ENCODE results near the gene CARD19.
A peak's percentile ranks its signal among the peaks of the same experiment; 100 is the strongest.

CARD19 gene

DNA sequence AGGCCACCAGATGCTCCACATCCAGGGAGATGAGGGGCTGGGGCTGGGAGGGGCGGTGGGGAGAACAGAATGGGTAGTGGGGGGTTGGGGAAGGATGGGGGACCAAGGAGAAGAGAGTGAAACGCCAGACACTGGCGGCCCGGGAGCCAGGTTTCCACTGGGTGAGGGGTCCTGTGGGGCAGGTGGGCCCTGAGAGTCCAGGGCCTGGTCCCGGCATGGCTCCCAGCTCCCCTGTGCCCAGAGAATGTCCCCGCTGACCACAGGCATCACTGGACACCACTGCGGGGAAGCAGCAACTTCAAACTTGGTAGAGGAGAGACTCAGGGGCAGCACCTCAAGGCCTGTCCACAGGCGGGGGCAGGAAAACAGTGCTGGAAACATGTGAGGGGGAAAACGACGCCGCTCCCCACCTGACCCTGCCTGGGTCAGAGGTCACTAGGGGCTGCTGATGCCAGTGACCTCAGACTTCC lies 24.9 kb downstream of the CARD19 start:
- no peak for DNase-seq (ENCODE audit: low read depth)

DNA sequence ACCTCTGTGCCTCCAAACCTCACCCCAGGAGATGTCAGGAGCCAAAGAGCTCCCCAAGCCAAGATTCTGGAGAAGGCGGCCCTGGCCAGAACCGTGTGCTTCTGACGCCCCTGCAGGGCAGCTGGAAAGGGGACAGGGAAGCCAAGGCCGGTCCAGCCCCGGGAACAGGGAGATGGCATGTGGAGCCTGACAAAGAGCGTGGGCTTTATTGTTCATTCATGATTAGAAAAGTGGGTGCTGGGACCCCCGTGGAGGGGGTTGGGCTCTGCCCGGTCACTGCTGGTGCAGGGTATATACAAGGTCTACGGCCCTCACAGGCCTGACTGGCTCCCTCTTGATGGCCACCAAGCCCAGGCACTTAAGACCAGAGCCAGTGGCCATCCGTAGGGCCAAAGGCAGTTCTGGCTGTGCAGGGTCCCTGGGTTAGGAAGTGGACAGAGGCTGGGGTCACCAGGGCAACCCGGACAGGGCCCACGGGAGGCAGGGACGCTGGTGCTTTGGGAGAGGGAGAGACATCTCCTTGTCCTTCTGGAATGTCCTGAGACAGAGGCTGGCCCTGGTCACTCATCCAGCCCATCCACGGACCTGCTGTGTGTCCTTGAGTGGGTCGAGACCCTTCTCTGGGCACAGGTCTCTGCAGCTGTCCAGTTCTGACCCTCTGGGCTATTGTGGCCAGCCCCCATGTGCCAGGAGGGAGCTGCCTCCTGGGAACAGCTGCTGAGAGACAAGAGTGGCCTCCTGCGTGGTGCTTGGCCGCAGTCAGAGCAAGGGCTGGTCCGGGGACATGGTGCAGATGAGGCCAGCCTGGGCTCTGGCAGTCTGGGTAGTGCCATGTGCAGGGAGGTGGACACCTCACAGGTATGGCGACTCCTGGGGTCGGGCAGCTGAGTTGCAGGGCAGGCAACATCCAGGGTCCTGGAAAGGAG lies 25.6 kb downstream of the CARD19 start:
- no peak for DNase-seq (ENCODE audit: low read depth)

DNA sequence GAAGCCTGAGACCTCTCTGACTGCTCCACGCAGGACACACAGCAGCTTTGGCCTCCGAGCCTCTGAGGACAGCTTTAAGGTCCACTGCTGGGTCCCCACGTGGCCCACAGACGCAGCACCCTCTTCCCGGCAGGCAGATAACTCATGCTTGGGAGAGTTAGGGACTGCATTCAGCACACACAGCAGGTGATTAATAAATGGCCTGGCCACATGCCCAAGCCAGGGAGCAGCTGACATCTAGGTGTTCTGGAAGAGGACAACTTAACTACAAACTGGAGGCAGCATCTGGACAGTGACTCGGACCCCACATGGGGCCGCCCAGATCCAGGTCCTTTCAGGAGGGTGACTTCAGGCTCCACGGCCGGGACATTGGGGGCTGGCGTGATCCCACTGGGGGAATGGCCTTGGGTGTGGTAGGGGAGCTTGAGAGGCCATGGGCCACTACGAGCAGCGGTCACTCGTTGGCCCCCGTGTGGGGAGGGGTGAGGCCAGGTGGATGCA lies 26.8 kb downstream of the CARD19 start:
- DNase-seq (ENCODE audit: low read depth), result no peak

DNA sequence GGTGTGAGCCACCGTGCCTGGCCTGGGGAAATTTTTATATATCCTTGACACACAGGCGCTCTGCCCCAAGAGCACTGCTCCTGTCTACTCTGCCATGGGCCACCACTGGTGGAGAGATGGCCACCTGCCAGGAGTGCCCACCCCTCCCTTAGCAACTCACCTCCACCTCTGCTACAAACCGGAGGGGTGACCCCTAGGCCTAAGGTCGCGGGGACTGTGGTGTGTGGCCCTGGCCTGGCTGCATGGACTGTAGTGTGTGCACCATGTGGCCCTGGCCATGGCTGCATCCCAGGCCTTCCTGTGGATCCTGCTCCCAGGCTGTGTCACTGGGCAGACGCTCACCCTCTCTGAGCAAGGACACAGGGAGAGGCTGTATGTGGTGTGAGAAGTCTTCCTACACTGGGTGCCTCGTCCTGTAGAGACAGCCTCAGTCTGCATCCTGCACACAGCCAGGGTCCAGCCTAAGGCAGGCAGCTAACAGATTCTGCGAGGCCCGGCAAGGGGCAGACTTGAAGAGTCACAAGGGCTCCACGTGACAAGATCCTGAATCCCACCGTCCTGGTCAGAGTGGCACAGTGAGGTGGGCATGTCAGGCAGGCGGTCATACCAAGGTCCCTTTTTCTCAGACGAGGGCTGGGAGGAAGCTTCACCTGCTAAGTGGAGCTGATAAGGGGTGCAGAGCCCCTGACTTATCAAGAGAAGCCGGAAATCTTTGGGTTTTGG lies 27.7 kb downstream of the CARD19 start:
- no peak for DNase-seq (ENCODE audit: low read depth)

DNA sequence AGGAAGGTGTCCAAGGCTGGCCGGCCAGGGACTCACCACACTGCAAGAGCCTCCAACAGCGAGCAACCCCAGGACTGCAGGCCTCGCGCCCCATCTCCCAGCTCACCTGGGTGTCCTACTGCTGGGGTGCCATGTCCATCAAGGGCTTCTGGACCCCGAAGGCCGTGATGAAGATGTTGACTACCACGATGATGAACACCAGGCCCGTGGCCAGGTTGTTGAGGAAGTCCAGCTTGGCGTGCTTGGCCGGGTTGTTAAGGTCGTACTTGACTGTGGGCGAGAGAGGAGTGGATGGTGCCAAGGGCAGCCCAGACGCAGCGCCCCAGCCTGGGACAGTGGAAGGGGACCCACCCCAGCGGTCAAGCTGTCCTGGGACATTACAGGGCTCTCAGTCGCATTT lies 28.8 kb downstream of the CARD19 start:
- no peak for DNase-seq (ENCODE audit: low read depth)

DNA sequence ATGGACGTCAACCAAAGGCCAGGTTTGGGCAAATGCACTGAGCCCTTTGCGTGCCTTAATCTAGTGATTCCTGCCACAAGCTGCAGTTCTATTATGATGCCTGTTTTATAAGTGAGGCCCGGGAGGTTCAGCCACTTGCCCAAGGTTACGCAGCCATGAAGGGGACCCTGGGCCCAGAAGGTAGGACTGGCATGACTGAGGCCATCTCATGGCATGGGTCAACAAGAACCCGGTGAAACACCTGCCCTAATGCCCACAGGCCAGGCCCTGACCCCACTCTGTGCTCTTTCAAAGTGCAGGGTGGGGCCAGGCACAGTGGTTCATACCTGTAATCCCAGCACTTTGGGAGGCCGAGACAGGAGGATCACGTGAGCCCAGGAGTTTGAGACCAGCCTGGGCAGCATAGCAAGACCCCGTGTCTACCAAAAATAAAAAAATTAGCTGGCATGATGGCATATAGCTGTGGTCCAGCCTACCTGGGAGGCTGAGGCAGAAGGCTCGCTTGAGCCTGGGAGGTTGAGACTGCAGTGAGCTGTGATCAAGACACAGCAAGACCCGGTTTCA lies 29.4 kb downstream of the CARD19 start:
- no peak for DNase-seq (ENCODE audit: low read depth)

DNA sequence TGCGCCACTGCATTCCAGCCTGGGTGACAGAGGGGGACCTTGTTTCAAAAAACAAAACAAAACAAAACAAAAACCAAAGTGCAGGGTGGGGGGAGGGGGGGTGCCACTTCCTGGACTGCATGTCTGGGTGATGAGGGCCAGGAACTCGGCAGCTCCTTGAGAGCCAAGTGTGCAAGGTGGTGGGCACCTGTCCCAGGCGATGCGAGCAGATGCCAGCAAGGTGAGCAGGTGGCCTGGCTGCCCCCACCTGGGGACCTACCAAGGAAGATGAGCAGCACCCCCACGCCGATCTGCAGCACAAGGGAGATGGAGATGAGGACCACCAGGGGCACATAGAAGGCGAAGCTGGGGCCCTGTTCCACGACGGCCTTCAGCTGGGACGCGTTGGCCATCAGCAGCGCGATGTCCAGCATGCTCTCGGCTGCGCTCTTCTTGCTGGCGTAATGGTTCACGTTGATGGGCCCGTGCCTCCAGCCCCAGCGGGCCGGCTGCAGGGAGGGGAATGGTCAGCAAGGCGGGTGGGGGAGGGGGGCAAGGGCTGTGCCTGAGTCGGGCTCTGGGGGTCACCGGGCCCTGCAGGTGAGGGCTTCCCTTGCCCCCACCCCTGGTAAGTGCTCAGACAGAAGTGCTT lies 30.2 kb downstream of the CARD19 start:
- DNase-seq (ENCODE audit: low read depth), result no peak

DNA sequence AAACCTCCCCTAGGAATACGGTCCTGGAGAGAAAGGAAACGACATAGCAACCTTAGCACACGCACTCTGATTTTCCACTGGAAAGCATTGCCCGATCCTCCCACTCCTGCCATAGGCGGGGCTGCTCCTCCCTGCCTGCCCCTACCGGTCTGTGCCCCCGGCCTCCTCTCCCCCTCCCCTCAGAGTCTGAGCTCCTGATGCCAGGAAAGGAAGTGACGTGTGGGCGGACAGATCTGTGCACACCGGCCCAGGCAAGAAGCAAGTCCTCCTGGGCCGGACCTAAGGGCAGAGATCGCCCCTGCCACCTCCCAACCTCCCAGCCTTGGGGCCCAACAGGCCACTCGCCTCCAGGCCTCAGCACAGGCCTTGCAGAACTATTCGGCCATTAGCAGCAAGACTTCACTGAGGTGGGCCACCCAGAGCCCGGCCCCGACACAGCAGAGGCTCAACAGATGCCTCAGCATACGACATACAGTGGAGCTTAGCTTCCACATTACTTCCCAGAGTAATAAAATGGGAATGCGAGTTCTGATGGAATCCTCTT lies 30.9 kb downstream of the CARD19 start:
- DNase-seq (ENCODE audit: low read depth), result no peak

DNA sequence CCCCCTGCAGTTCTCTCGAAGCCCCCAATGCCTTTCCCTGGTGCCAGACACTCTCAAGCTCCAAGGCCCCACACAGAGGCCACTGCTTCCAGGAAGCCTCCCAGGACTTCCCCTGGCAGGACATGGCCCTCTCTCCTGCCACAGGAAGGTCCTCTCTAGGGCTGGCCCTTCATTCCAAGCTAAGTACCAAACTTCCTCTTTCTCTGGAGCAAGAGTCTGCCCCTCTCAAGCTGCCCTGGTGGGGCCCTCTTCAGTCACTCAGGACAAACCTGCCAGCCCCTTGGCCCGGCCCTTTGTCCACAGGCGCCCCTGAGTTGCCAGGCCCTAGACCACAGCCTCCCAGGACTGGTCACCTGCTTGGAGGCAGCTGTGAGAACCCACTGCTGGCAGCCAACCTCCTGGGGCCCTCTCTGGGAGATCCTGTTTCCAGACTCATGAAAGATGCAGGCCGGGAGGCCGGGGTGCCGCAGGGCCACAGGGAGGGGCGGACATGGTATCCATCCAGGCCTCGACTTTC lies 31.4 kb downstream of the CARD19 start:
- DNase-seq (ENCODE audit: low read depth), result no peak

DNA sequence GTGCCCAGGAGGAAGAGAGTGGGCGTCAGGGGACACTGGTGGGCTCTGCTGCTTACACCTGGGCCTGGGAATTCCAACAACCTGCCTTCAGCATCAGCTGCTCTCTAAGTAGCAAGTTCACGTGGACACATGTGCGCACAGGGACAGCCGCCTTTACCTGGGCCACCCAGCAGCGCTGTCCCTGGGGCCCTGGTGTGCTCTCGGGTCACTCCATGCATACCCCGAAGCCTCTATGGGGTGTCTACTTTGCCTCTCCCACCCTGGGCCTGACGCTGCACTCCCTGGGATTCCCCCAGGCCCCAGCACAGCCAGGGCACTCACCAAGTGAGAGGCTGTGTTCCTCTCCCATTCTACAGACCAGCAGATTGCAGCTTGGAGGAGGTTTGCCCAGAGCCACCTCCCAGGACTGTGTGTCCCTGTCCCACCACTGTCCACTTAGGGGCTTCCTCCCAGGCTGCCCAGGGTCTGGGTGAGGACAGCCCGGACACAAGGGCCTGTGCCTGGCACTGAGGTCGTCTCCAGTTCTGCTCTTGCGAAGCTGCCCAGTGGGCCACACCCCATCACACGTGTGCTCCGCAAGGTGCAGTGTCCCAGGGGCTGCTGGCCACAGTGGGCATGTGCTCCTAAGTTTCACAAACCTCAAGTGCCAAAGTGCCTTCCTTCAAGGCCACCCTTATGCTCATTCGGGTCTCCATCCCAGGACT lies 32.1 kb downstream of the CARD19 start:
- DNase-seq (ENCODE audit: low read depth), result no peak

DNA sequence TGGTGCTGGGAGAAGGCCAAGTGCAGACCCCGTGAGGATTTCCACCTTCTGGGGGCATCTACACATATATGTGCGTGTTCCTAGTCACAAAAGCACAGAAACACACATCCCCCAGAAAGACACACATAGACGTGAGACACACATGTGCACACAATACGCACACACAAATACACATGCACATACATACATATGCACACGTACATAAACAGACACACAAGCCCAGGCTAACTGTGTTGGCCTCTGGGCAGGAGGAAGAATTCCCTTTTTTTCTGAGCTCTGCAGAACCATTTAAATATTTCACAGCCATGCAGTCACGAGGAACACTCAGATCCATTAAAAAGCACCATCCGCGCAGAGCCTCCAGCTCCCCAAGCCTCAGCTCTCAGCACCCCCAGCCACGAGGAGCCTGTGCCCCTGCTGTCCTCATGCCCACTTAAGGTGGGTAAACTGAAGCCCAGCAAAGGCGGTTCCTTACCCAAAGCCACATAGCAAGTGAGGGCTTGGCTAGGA lies 32.8 kb downstream of the CARD19 start:
- DNase-seq (ENCODE audit: low read depth), result no peak

DNA sequence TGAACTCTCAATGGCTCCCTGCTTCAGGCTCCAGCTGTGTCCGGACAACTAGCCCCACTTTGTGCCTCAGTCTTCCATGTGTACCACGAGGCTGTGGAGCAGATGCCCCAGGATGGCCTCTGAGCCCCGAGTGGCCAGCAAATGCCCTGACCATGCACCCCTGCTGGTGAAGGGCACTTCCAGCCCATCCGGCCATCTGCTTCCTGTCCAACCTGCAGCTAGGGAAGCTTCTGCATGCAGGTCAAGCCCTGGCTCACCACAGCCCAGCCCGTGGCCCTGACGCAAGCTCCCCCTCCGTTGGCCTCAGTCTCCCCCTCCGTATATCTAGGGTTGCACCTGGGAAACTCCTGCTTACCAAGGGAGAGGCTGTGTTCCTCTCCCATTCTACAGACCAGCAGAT lies 33.3 kb downstream of the CARD19 start:
- no peak for DNase-seq (ENCODE audit: low read depth)

DNA sequence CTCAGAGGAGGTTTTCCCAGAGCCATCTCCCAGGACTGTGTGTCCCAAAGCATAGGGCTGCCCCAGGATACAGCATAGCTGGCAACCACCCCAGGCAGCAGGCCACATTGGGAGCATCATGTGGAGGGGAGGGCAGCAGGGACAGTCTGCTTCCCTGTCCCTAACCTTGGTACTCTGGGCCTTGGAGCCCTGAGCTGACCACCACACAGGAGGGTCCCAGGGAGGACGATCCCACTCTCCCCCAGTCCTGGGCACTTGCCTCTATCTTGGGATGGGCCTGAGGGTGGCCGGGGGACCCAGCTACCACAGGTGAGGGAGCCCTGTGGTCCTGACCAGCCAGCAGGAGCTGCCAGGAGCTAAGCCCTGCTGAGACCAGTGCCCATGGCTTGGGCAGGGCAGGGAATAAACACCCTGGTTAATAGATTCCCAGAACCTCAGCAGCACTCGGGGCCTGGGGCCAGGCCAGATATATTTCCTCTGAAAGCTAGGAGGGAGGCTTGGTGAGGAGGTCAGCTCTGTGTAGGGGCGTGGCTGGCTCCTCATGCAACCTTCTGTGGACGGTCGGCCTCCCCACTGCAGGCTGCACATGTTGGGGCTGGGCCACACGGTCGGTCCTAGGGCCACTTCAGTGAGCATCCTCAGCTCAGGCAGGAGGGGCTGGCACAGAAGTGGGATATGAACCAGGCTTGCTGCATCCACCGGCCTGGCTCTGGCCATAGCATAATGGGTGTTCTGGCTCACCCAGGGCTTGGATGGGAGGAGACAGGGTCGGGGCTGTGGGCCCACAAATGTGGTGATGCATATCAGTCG lies 33.9 kb downstream of the CARD19 start:
- DNase-seq (ENCODE audit: low read depth), result no peak

DNA sequence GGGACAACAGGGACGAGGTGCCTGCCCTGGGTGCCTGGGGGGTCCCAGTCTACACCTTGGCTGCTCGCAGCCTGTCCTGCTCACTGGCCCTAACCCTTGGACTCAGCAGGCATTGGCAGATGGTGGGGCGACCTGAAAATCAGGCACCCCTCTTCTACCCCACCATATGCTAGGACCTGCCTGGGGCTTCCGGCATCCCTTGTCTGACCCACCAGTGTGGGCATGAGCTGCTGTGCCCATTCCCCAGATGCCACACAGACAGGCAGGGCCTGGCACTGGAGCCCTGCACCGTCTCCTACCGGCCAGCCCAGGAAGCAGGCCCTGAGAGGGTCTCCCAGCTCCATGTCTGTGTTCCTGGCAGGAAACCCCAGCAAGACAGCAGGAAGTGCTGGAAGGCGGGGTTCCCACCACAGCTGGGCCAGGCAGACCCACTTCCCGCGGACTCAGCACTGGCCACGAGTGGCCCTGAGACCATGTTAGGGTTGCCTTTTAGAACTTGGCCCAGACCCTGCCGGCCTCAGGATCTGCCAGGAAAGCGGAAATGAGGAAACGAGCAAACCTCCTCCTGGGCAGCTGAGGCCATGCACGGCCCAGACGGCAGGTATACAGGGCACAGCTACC lies 35.0 kb downstream of the CARD19 start:
- no peak for DNase-seq (ENCODE audit: low read depth)

DNA sequence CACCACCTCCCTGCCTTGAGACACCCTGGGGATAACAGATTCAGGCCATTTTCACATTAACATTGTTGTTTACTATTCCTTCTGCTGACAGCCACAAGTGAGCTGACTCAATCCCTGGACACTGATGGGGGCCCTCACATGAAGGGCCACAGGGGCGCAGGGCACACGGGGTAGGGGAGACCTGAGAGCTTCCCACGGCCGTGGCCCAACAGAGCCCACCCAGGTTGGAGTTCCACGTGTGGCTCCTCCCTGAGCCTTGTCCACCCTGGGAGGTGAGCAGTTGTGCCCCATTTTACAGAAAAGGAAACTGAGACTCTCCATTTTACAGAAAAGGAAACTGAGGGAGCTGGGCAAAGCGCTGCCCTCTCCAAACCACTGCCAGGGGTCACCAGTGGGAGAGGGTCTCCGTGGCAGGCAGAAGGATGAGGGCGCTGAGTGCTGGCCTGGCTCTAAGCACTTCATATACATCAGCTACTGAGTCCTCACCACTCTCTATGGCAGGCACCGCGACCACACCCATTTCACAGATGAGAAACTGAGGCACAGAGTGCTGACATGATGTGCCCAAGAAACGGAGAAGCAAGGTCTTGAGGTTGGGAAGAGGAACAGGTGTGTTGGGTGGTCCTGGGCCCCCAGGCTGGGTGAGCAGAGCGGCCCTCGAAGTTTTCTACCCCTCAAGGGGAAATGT lies 35.7 kb downstream of the CARD19 start:
- no peak for DNase-seq (ENCODE audit: low read depth)

DNA sequence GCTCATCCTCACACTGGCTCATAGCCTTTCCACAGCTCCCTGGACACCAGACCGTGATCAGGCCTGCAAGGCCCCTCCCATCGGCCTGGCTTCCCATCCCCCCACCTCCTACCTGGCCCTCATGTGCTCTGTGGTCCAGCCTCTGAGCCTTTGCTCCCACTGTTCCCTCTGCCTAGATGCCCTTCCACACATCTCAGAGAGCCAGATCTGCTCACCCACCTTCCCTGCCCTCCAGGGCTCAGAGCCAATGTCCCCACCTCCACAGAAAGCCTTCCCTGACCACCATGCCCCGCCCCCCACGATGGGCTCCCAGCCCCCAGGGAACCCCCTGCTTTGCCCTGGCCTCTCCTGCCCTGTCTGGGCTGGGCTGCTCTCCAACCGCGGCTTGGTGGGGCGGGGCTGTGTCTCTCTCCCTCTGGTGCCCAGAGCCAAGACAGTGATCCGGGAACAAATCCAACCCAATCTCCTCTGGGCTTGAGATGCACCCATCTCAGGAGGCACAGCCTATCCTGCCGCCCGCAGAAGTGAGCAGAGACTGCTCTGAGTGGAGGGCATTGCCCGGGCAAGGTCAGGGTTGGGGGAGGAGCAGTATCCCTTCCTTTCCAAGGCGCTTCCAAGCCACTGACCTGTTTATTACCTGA lies 36.4 kb downstream of the CARD19 start:
- DNase-seq (ENCODE audit: low read depth), result no peak

DNA sequence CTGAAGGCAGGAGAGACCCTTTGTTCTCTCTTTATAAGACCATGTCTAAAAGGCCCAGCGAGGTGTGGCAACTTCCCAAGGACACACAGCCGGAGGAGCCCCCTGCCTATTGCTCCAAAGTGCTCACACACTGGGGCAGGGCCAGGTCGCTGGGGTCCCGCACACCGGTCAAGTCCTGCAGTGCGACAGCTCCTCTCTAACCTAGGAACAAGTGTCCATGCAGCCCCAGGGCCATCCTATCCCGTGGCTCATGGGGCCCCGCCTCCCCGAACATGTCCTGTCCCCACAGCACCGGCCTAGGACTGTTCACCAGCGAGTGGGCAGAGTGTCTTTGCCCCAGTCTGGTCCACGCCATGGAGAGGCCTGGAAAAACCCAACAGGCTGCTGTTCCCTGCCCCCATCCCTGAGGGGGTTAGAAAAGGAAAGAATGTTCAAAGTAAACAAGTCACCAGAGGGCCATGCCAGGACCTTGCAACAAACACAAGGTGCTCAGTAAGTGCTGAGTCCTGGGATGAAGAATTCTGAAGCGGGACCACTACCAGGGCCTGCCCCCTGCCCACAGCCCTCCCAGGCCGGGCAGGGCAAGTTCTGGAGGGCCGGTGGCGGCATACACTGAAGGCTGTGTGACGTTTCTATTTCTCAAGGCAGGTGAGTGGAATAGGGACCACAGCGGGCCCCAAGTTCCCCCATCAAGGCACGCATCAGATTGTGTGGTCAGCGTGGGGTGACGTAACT lies 37.1 kb downstream of the CARD19 start:
- DNase-seq (ENCODE audit: low read depth), result no peak

DNA sequence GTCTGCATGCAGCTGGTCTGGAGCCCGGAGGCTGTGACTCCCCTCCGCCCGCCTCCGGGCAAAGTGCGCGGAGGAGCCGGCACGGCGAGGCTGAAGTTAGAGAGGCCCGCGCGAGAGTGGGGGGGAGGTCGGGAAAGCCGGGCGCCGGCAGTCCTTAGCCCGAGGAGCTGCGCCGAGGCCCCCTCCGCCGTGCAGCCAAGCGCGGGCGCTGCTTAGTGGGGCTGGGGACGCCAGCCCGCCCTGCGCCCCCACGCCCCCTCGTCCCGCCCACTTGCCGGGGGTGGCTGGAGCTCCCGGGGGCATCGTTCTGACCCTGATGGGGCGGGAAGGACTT lies 37.6 kb downstream of the CARD19 start:
- peak; percentile 42 for DNase-seq (ENCODE audit: low read depth)
